Mesodermal cell (in vitro differentiated cells): ENCODE data around the gene PXK.

ENCODE experiments used
- H3K27ac ChIP-seq: 2 replicates; pipeline ENCODE4 v1.7.0; 2013; ENCODE audit warnings: mild to moderate bottlenecking, low read depth, low read length, moderate library complexity; ENCODE audit not compliant: severe bottlenecking
- H3K36me3 ChIP-seq: 2 replicates; pipeline ENCODE4 v1.7.1; 2013; ENCODE audit warnings: mild to moderate bottlenecking, low read length, moderate library complexity; ENCODE audit not compliant: control insufficient read depth, insufficient read depth
- H3K4me1 ChIP-seq: one replicate; pipeline ENCODE4 v1.7.1; 2013; ENCODE audit warnings: mild to moderate bottlenecking, low read length; ENCODE audit not compliant: insufficient read depth, control insufficient read depth, poor library complexity, severe bottlenecking
- H3K4me3 ChIP-seq: 2 replicates; pipeline ENCODE4 v1.7.0; 2013; ENCODE audit warnings: low read length, control low read depth, mild to moderate bottlenecking; ENCODE audit not compliant: insufficient read depth, poor library complexity, severe bottlenecking; ENCODE audit errors: extremely low read depth
- H3K9me3 ChIP-seq: 2 replicates; pipeline ENCODE4 v1.7.1; 2013; ENCODE audit warnings: mild to moderate bottlenecking, low read length, moderate library complexity; ENCODE audit not compliant: control insufficient read depth
- WGBS, 2 experiments: methylation state at CpG; one replicate each; pipeline ENCODE4 v1.1.5; 2013; ENCODE audit warnings: missing lambda C conversion rate in 2 of 2; ENCODE audit not compliant: insufficient coverage in 2 of 2; 5-methylcytosine and 5-hydroxymethylcytosine counted together

PXK gene

DNA sequence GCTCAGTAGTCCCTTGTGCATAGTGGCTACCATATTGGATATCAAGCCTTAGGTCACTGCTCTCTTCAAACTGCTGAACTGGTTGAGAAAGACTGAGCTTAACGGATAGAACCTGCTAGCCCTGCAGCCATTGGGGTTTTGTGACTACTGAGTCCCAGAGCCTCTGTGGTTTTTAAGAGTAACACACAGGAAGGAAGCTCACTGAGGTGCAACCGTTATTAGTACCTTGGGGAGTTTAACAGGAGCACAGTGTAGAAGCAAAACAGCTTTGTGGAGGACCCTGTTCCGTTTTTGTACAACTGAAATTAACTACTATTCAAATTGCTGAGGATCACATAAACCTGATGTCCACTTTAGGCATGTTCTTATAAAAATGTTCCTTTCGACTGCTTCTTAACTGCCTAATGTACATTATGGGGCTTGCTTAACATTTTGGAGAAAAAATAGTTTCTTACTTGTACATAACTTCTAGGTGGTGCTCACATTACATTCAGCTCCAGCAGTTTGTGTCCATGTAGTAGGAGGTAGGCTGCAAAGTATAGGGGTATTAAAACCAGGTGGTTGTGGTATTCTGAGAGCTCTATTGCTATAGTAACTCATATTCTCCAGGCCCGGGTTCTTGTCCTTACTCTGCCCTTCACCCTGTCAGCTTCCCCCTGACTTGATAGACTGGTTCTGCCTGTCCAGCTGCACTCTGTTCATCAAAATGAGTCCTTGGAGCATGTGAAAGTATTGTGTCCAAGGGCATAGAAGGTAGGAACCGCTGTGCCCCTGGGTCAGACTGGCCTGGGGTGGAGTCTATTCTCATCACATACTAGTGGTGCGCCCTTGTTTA is 17.3 kb downstream of the PXK start:
- H3K4me3 ChIP-seq: no peak overlapping the region
- no peaks in the 10 kb centered on the region for H3K9me3 ChIP-seq
- H3K27ac ChIP-seq: no peak overlapping the region
- H3K4me1 ChIP-seq: no peaks in the 10 kb centered on the region
- WGBS, 2 experiments: 88 to 91% methylated on average over 2 to 4 of the region's 7 CpGs
- H3K36me3 ChIP-seq: no peaks in the 10 kb centered on the region

- Histone ChIP-seq H3K4me1 (no peaks in the 10 kb centered on the region), H3K36me3 (no peaks in the 10 kb centered on the region), H3K9me3 (no peaks in the 10 kb centered on the region), H3K27ac (no peak overlapping the region), H3K4me3 (no peak overlapping the region)
- 88% methylated on average over 1 of the region's 2 CpGs; no CpG with 5 or more reads in 1 of the 2 experiments for WGBS, 2 experiments
Measured at GRCh38 chr3:58350627-58351013, 17.9 kb downstream of the PXK start.

DNA sequence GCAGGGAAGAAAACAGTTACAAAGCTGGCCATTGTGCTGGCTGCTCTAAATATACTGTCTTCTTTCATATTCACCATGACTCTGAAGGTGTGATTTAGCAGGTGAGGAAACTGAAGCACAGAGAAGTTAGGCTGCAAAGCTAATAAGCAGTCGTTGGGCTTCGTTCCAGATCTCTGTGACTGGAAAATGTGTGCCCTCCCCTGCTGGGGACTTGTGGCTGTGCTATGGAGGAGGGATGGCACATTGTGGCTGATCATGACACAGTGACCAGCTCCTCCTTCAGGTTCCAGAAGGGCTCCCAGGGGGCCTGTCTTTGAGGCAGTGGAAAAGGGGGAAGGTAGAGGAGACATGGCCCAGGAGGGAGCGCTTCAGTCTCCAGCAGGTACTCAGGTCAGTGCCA is 19.2 kb downstream of the PXK start:
- no peaks in the 10 kb centered on the region for H3K36me3 ChIP-seq
- H3K4me1 ChIP-seq: no peaks in the 10 kb centered on the region
- no peak overlapping the region for H3K27ac ChIP-seq
- H3K9me3 ChIP-seq: no peaks in the 10 kb centered on the region
- 31 to 90% methylated on average over 1 to 2 of the region's 3 CpGs for WGBS, 2 experiments
- H3K4me3 ChIP-seq: no peak overlapping the region

DNA sequence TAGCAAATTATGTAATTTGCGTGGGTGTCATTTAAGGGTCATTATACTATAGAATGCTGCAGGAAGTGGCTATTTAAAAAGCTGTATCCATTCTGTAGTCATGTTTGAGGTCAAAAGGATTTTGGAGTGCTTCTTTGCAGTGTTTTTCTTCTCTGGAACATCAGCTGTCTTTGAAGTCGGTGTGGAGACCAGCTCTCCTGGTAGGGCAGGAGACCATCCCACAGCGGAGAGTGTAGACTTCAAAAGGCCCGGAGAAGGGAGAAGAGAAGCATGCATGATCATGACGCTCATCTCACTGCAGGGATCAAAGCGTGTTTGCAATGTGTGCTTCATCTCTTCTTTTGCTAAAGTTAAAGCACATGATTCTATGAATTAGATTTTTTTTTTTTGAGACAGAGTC is 19.9 kb downstream of the PXK start:
- no peak overlapping the region for H3K4me3 ChIP-seq
- H3K36me3 ChIP-seq: no peaks in the 10 kb centered on the region
- whole genome bisulfite sequencing, 2 experiments: 89 to 96% methylated on average over 5 to 6 of the region's 6 CpGs

GRCh38 chr3:58353722-58354553 is 21.2 kb downstream of the PXK start:
- Histone ChIP-seq H3K9me3 (no peaks in the 10 kb centered on the region), H3K36me3 (no peaks in the 10 kb centered on the region), H3K4me1 (no peaks in the 10 kb centered on the region), H3K27ac (no peak overlapping the region), H3K4me3 (no peak overlapping the region)
- 97 to 100% methylated on average over 6 to 7 of the region's 8 CpGs for WGBS, 2 experiments

More for the DNA sequence above, 19.9 kb downstream of the PXK start:
- no peaks in the 10 kb centered on the region for H3K4me1 ChIP-seq
- H3K27ac ChIP-seq: no peak overlapping the region
- H3K9me3 ChIP-seq: no peaks in the 10 kb centered on the region

DNA sequence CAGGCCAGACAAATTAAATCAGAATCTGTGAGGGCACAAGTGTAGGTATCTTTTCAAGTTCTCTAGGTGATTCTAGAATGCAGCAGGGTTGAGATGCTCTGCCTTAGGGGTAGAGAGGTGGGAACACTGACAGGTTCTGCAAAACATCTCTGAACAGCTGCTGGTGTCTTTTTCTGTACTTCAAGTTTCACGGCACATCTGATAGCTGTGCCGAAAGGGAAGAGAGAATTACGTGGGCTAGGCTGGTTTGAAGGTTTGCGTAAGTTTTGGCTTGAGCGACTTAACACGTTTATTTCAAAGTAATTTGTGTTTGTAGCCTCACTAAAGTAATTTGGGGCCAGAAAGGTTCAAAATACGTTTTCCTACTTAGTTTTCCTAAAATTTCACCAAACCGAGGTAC is 22.5 kb downstream of the PXK start:
- WGBS, 2 experiments: 86 to 92% methylated on average over 6 to 8 of the region's 8 CpGs
- H3K4me1 ChIP-seq: no peaks in the 10 kb centered on the region
- H3K9me3 ChIP-seq: no peaks in the 10 kb centered on the region
- H3K36me3 ChIP-seq: no peaks in the 10 kb centered on the region
- no peak overlapping the region for H3K4me3 ChIP-seq
- H3K27ac ChIP-seq: no peak overlapping the region

GRCh38 chr3:58356054-58356453 is 23.4 kb downstream of the PXK start:
- Histone ChIP-seq H3K4me3 (no peak overlapping the region), H3K4me1 (no peaks in the 10 kb centered on the region), H3K27ac (no peak overlapping the region), H3K36me3 (no peaks in the 10 kb centered on the region), H3K9me3 (no peaks in the 10 kb centered on the region)
- 74 to 81% methylated on average over 3 to 4 of the region's 4 CpGs for WGBS, 2 experiments

GRCh38 chr3:58357402-58357801 is 24.7 kb downstream of the PXK start:
- Histone ChIP-seq H3K9me3 (no peaks in the 10 kb centered on the region), H3K27ac (no peak overlapping the region), H3K4me3 (no peak overlapping the region), H3K36me3 (no peaks in the 10 kb centered on the region), H3K4me1 (no peaks in the 10 kb centered on the region)
- no CpG with 5 or more reads among the region's 3 CpGs for WGBS, 2 experiments

DNA sequence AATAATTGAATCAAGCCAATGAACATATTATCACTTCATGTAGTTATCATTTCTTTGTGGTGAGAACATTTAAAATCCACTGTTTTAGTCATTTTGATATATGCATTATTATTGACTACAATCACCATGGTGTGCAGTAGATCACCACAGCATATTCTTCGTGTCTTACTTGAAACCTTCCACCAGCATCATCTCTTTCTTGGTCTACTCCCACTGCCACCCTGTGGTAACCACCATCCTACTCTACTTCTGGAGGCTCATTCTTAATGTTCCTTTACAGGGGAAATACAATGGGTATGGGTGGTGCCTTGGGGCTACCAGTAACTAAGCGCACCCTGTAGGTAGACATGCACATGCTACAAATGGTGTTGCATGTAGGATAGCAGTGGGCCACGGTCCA is 25.4 kb downstream of the PXK start:
- H3K27ac ChIP-seq: no peak overlapping the region
- no peaks in the 10 kb centered on the region for H3K9me3 ChIP-seq
- WGBS, 2 experiments: 100% methylated on average over 1 to 2 of the region's 3 CpGs
- no peaks in the 10 kb centered on the region for H3K36me3 ChIP-seq
- no peak overlapping the region for H3K4me3 ChIP-seq
- H3K4me1 ChIP-seq: no peaks in the 10 kb centered on the region

- Histone ChIP-seq H3K36me3 (no peaks in the 10 kb centered on the region), H3K27ac (no peak overlapping the region), H3K9me3 (no peaks in the 10 kb centered on the region), H3K4me3 (no peak overlapping the region), H3K4me1 (no peaks in the 10 kb centered on the region)
- 67% methylated on average over 1 of the region's 4 CpGs; no CpG with 5 or more reads in 1 of the 2 experiments for WGBS, 2 experiments
Measured at GRCh38 chr3:58358808-58359207, 26.1 kb downstream of the PXK start.

- Histone ChIP-seq H3K36me3 (no peaks in the 10 kb centered on the region), H3K4me3 (no peak overlapping the region), H3K27ac (no peak overlapping the region), H3K9me3 (no peaks in the 10 kb centered on the region), H3K4me1 (no peaks in the 10 kb centered on the region)
- WGBS, 2 experiments: 92 to 94% methylated on average over 2 to 3 of the region's 4 CpGs
Measured at GRCh38 chr3:58359621-58360020, 26.9 kb downstream of the PXK start.
